ENCODE results near the gene COL5A1.

COL5A1 gene

DNA sequence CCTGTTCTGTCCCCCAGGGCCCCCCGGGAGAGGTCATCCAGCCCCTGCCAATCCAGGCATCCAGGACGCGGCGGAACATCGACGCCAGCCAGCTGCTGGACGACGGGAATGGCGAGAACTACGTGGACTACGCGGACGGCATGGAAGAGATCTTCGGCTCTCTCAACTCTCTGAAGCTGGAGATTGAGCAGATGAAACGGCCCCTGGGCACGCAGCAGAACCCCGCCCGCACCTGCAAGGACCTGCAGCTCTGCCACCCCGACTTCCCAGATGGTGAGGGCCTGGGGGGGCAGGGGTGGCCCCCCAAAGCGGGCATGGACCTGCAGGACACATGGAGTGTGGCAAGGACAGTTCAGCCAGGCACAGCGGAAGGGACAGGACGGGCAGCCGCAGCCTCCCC, 183.0 kb downstream of the COL5A1 start:
- Histone ChIP-seq H3K27me3 (ENCODE audit: control insufficient read depth, insufficient read depth, low read length) (no peaks in the 10 kb centered on the region), H3K9ac (no peak overlapping the region), H3K4me3 (ENCODE audit: low read depth, low read length) (no peak overlapping the region), H2AFZ (no peak overlapping the region), H3K9me3 (ENCODE audit: control insufficient read depth, low read length) (no peaks in the 10 kb centered on the region), H3K27ac (no peak overlapping the region), H3K4me2 (ENCODE audit: low read length) (no peak overlapping the region), H3K36me3 (ENCODE audit: control insufficient read depth, insufficient read depth, low read length) (no peaks in the 10 kb centered on the region), H3K79me2 (no peaks in the 10 kb centered on the region), H3K4me1 (no peaks in the 10 kb centered on the region)
- TF ChIP-seq, protein P1, sequence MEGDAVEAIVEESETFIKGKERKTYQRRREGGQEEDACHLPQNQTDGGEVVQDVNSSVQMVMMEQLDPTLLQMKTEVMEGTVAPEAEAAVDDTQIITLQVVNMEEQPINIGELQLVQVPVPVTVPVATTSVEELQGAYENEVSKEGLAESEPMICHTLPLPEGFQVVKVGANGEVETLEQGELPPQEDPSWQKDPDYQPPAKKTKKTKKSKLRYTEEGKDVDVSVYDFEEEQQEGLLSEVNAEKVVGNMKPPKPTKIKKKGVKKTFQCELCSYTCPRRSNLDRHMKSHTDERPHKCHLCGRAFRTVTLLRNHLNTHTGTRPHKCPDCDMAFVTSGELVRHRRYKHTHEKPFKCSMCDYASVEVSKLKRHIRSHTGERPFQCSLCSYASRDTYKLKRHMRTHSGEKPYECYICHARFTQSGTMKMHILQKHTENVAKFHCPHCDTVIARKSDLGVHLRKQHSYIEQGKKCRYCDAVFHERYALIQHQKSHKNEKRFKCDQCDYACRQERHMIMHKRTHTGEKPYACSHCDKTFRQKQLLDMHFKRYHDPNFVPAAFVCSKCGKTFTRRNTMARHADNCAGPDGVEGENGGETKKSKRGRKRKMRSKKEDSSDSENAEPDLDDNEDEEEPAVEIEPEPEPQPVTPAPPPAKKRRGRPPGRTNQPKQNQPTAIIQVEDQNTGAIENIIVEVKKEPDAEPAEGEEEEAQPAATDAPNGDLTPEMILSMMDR (IDR thresholded peaks at IDR 0.05): no peak

DNA sequence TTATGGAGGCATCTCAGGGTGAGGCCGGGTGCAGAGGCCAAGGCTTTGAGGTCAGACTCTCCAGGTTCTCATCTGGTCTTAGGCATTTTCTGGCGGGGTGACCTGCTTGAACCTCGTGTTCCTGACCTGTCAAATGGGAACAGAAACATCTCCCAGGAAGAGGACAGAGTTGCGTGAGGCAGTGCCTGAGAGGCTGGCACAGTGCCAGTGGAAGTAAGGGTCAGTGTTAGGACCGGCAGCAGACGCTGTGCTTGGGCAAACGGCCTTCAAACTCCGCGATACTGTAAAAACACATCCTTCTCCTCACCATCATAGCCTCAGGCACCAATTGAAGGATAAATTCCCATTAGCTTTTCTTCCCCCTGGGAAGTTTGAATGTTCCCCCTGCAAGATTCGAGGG, 183.4 kb downstream of the COL5A1 start:
- Histone ChIP-seq H3K4me1 (no peaks in the 10 kb centered on the region), H3K9ac (no peak overlapping the region), H3K79me2 (no peaks in the 10 kb centered on the region), H3K36me3 (ENCODE audit: control insufficient read depth, insufficient read depth, low read length) (no peaks in the 10 kb centered on the region), H3K4me2 (ENCODE audit: low read length) (no peak overlapping the region), H3K27me3 (ENCODE audit: control insufficient read depth, insufficient read depth, low read length) (no peaks in the 10 kb centered on the region), H3K27ac (no peak overlapping the region), H2AFZ (no peak overlapping the region), H3K4me3 (ENCODE audit: low read depth, low read length) (no peak overlapping the region), H3K9me3 (ENCODE audit: control insufficient read depth, low read length) (no peaks in the 10 kb centered on the region)
- TF ChIP-seq, protein P1 (IDR thresholded peaks at IDR 0.05): no peak

DNA sequence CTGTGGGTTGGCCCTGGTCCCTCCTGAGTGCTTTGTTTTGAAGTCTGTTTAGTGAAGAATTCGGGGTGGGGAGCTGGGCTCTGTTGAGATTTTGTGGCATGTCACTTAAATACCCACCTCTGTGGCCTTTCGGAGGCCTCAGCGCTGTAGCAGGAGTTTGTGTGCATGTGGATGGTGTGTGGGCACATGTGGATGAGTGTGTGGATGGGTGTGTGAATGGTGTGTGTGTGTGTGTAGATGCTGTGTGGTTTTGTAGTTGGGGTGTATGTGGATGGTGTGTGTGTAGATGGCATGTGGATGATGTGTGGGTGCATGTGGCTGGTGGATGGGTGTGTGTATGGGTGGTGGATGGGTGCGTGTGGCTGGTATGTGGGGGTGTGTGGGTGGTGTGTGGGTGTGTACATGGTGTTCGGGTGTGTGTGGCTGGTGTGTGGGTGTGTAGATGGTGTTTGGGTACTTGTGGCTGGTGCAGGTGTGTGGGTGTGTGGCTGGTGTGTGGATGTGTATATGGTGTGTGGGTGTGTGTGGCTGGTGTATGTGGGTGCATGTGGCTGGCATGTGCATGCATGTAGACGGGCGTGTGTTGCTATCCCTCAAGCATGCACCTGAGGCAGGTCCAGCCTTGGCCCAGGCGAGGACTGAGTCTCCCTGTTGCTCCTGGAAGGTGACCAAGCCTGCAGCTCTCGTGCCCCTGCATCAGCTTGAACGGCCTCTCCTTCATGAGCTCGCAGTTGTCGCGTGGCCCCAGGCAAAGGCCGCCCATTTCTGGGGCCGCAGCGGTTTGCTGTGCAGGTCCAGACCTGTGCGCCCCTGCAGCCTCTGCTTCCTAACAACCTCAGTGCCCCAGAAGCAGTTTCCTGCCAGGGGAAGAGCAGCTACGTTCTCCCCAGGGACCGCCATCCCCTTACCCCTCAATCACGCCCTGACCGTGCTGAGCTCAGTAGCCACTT, 185.0 kb downstream of the COL5A1 start:
- H3K4me2 ChIP-seq (ENCODE audit: low read length): no peak overlapping the region
- H3K9ac ChIP-seq: no peak overlapping the region
- no peaks in the 10 kb centered on the region for H3K4me1 ChIP-seq
- H3K4me3 ChIP-seq (ENCODE audit: low read depth, low read length): no peak overlapping the region
- no peak overlapping the region for H3K27ac ChIP-seq
- no peak overlapping the region for H2AFZ ChIP-seq
- H3K79me2 ChIP-seq: no peaks in the 10 kb centered on the region
- H3K36me3 ChIP-seq (ENCODE audit: control insufficient read depth, insufficient read depth, low read length): no peaks in the 10 kb centered on the region
- H3K9me3 ChIP-seq (ENCODE audit: control insufficient read depth, low read length): no peaks in the 10 kb centered on the region
- TF ChIP-seq, protein P1 (IDR thresholded peaks at IDR 0.05): no peak
- no peaks in the 10 kb centered on the region for H3K27me3 ChIP-seq (ENCODE audit: control insufficient read depth, insufficient read depth, low read length)

DNA sequence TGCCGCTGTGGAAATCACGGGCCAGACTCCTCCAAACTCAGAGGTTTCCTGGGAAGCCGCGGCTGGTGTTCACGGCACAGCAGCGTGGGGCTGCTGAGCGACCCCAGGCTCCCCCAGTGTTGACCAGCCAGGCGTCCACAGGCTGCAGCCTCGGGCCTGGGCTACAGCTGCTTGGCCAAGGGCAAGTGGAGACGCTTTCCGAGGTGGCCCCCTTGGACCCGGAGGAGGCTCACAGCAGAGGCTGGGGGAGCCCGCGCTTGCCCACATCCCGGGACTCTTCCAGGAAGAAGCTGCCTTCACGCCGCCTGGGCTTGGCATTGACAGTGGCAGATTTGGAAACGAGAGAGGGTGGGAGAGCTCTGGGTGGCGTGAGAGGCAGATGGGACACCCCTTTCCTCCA, 186.0 kb downstream of the COL5A1 start:
- TF ChIP-seq, protein P1 (IDR thresholded peaks at IDR 0.05): no peak
- Histone ChIP-seq H3K9me3 (ENCODE audit: control insufficient read depth, low read length) (no peaks in the 10 kb centered on the region), H3K27me3 (ENCODE audit: control insufficient read depth, insufficient read depth, low read length) (no peaks in the 10 kb centered on the region), H3K4me1 (no peaks in the 10 kb centered on the region), H2AFZ (no peak overlapping the region), H3K79me2 (no peaks in the 10 kb centered on the region), H3K9ac (no peak overlapping the region), H3K27ac (no peak overlapping the region), H3K4me3 (ENCODE audit: low read depth, low read length) (no peak overlapping the region), H3K4me2 (ENCODE audit: low read length) (no peak overlapping the region), H3K36me3 (ENCODE audit: control insufficient read depth, insufficient read depth, low read length) (no peaks in the 10 kb centered on the region)

DNA sequence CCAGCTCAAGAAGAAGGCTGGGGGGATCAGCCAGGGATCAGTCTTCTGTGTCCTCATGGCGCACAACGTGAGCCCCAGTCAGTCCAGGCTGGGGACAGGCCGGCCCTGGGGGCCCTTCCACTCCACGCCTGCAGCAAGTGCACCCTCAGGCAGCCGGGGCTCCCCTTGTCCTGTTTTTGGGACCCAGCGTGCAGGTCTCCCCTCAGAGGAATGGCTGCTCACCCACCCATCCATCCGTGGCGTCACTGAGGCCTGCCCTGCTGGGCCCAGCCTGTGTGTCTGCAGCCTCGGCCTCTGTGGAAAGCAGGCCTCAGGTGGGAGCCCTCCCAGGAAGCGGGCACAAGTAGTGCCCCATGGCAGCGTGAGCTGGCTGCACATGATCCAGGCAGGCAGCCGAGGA, 186.4 kb downstream of the COL5A1 start:
- Histone ChIP-seq H3K27ac (no peak overlapping the region), H3K4me3 (ENCODE audit: low read depth, low read length) (no peak overlapping the region), H2AFZ (no peak overlapping the region), H3K4me2 (ENCODE audit: low read length) (no peak overlapping the region), H3K79me2 (no peaks in the 10 kb centered on the region), H3K4me1 (no peaks in the 10 kb centered on the region), H3K27me3 (ENCODE audit: control insufficient read depth, insufficient read depth, low read length) (no peaks in the 10 kb centered on the region), H3K9me3 (ENCODE audit: control insufficient read depth, low read length) (no peaks in the 10 kb centered on the region), H3K36me3 (ENCODE audit: control insufficient read depth, insufficient read depth, low read length) (no peaks in the 10 kb centered on the region), H3K9ac (no peak overlapping the region)
- TF ChIP-seq, protein P1 (IDR thresholded peaks at IDR 0.05): no peak
